ENCODE measurements around the gene HSFX2.
"Not testable (repeated sequence)": the region's sequence is repeated elsewhere in the genome, so short reads cannot be mapped to it uniquely, and the experiment has no call there.

Gene HSFX2

GRCh38 chrX:149573456-149573855 lies 21.7 kb downstream of the HSFX2 start:
- not testable (repeated sequence) for H3K4me1 ChIP-seq (ENCODE audit: insufficient read depth, poor library complexity, severe bottlenecking); H3K9me3 ChIP-seq (ENCODE audit: severe bottlenecking); H3K36me3 ChIP-seq (ENCODE audit: low read depth); H3K27me3 ChIP-seq (ENCODE audit: insufficient read depth, poor library complexity, severe bottlenecking); ATAC-seq (ENCODE audit: low read depth); H3K27ac ChIP-seq (ENCODE audit: poor library complexity, severe bottlenecking); H3K4me3 ChIP-seq (ENCODE audit: severe bottlenecking); DNase-seq (ENCODE audit: low spot score)

DNA sequence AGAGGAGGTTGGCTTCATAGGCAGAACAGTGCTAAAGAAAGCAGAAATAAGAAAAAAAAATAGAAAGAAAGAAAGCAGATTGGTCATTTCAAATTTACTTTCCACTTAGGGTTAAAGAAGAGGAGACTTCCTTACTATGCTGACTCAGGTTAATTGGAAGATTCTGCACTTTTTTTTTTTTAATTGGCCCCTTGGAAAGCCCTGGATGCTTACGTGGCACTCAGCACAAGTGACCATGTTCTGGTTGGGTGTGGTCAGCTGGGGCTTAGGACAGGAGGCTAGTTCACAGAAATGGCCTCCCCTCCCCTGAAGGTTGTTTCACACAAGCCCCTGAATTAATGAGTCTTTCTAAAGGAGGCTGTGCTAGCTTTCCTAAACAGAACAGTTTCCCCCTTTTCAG lies 22.4 kb downstream of the HSFX2 start:
- no peak overlapping the region for H3K27ac ChIP-seq (ENCODE audit: poor library complexity, severe bottlenecking)
- H3K36me3 ChIP-seq (ENCODE audit: low read depth) = no peaks in the 10 kb centered on the region
- ATAC-seq (ENCODE audit: low read depth) = no peak
- no peak overlapping the region for H3K4me3 ChIP-seq (ENCODE audit: severe bottlenecking)
- H3K27me3 ChIP-seq (ENCODE audit: insufficient read depth, poor library complexity, severe bottlenecking) = no peaks in the 10 kb centered on the region
- H3K9me3 ChIP-seq (ENCODE audit: severe bottlenecking) = no peaks in the 10 kb centered on the region
- no peak for DNase-seq (ENCODE audit: low spot score)
- no peak for TF ChIP-seq CTCF (IDR thresholded peaks at IDR 0.05; ENCODE audit: poor library complexity, severe bottlenecking)
- H3K4me1 ChIP-seq (ENCODE audit: insufficient read depth, poor library complexity, severe bottlenecking) = no peaks in the 10 kb centered on the region

DNA sequence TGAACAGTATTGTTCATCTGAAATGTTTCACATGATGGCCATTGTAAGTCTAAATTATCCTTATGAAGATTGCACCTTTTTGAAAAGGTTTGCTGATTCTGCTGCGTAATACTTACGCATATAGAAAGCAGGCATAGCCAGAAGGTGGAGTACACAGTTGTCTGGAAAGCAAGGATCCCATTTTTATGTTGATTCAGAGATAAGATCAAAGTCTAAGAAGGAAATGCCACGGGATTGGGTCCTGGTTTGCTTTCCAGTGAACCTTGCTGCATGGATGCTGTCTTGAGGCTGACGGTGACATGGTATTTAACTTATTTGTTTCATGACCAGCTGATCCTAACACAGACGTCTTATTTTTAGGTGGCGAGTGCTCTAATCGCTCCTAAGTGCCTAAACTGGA lies 23.3 kb downstream of the HSFX2 start:
- H3K27me3 ChIP-seq (ENCODE audit: insufficient read depth, poor library complexity, severe bottlenecking) = no peaks in the 10 kb centered on the region
- no peak overlapping the region for H3K27ac ChIP-seq (ENCODE audit: poor library complexity, severe bottlenecking)
- TF ChIP-seq CTCF (IDR thresholded peaks at IDR 0.05; ENCODE audit: poor library complexity, severe bottlenecking) = no peak
- DNase-seq (ENCODE audit: low spot score) = no peak
- no peaks in the 10 kb centered on the region for H3K36me3 ChIP-seq (ENCODE audit: low read depth)
- H3K4me1 ChIP-seq (ENCODE audit: insufficient read depth, poor library complexity, severe bottlenecking) = no peaks in the 10 kb centered on the region
- no peaks in the 10 kb centered on the region for H3K9me3 ChIP-seq (ENCODE audit: severe bottlenecking)
- no peak overlapping the region for H3K4me3 ChIP-seq (ENCODE audit: severe bottlenecking)
- no peak for ATAC-seq (ENCODE audit: low read depth)

DNA sequence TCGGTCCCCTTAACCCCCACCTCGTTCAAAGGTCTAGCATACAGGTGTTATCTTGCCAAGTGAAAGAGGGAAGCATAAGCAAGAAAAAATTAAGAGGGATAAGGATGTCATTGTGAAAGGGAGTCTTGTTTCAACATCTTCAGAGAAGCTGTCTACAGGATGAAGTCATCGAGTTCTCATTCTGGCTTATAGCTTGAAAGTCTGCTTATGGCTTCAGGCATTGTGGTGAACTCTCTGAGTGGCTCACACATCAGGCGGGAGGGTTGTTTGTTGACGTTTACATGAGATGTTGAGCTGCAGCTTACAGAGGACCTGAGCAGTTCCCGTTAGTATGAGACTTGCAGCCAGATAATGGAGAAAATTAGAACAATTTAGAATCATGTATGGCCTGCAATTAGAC lies 24.4 kb downstream of the HSFX2 start:
- Histone ChIP-seq H3K4me1 (ENCODE audit: insufficient read depth, poor library complexity, severe bottlenecking) (no peaks in the 10 kb centered on the region), H3K27ac (ENCODE audit: poor library complexity, severe bottlenecking) (no peak overlapping the region), H3K4me3 (ENCODE audit: severe bottlenecking) (no peak overlapping the region), H3K36me3 (ENCODE audit: low read depth) (no peaks in the 10 kb centered on the region), H3K9me3 (ENCODE audit: severe bottlenecking) (no peaks in the 10 kb centered on the region), H3K27me3 (ENCODE audit: insufficient read depth, poor library complexity, severe bottlenecking) (no peaks in the 10 kb centered on the region)
- DNase-seq (ENCODE audit: low spot score) (no peak), ATAC-seq (ENCODE audit: low read depth) (peak; percentile 67)
- no peak for TF ChIP-seq CTCF (IDR thresholded peaks at IDR 0.05; ENCODE audit: poor library complexity, severe bottlenecking)

- ATAC-seq (ENCODE audit: low read depth) (no peak), DNase-seq (ENCODE audit: low spot score) (no peak)
- no peak for TF ChIP-seq CTCF (IDR thresholded peaks at IDR 0.05; ENCODE audit: poor library complexity, severe bottlenecking)
- no peaks in the 10 kb centered on the region for H3K9me3 ChIP-seq (ENCODE audit: severe bottlenecking)
- no peak overlapping the region for H3K27ac ChIP-seq (ENCODE audit: poor library complexity, severe bottlenecking)
- no peak overlapping the region for H3K4me3 ChIP-seq (ENCODE audit: severe bottlenecking)
- H3K36me3 ChIP-seq (ENCODE audit: low read depth) = no peaks in the 10 kb centered on the region
- no peaks in the 10 kb centered on the region for H3K4me1 ChIP-seq (ENCODE audit: insufficient read depth, poor library complexity, severe bottlenecking)
- H3K27me3 ChIP-seq (ENCODE audit: insufficient read depth, poor library complexity, severe bottlenecking) = no peaks in the 10 kb centered on the region
Measured at GRCh38 chrX:149569770-149570169, 25.3 kb downstream of the HSFX2 start.
